GM21786 (cell line): ENCODE data around the gene TMEM120A.

ENCODE experiments used
- ATAC-seq: cut with Tn5 transposase; IDR thresholded peaks from one replicate; pipeline ENCODE4 v1.9.1; 2021; ENCODE audit not compliant: unreplicated experiment

TMEM120A gene

DNA sequence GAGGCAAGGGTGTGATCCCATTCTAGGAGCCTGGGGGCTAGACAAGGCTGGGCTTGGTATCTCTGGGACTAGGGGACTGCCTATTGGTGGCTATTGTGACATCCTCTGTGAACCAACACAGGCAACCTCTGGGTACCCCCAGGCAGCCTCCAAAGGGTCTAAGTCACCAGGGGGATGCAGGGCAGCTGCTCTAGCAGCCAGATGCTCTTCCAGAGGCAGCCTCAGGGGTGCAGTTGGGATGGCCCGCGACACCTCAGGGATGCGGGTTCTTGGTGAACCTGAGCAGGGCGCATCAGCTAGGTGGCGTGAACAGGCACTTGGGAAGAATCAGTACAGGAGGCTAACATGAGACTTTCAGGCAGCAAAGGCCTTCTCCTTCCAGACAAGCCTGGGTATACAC, 1.6 kb upstream of the TMEM120A start:
- ATAC-seq, result no peak

DNA sequence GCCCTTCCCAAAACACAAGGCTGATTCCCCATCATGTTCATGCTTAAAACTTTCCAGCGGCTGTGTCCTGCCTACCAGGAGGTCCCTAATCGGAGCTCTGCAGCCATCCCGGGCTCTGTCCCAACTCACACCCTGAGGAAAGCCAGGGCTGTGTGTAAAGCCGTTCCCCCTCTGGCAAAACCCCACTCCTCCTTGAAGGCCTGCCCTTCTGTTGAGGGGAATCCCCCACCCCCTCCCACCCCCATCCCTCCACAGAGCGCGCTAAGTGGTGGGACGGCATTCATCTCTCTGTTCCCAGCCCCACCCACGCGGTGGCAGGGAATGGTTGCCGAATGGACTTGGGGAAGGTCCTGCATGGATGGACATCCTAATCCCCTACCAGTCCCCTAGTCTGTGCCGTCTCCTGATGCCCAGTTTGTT, 667 bp upstream of the TMEM120A start:
- no peak for ATAC-seq

DNA sequence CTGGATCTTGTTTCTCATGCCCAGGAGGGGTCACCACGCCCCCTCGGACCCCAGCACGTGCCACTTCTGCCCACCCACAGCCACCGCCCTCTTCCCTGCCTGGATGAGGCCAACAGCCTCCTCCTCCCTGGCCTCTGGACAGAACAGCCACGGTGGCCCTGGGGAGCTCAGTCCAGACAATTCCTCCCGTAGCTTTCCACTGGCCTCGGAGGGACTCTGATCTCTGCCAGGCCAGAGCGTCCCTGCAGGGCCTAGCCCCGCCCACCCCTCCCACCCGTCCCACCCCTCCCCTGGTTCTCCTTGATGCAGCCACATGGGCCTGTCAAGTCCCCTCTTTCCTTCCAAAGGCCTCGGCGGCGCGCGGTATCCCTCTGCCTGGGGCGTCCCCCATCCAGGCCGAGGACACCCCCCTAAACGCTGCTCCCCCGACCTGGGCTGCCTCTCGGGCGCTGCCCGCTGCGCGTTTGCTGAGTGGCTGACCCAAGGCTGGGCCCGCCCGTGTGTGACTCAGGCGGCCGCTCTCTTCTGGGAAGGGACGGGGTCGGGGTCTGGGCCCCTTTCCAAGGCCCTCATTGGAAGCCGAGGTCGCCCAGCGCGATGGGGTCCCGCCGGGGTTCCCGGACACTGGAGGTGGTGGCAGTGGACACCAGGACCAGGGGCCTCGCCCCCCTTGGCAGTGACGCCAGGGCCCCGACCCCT, 557 bp downstream of the TMEM120A start:
- no peak for ATAC-seq

DNA sequence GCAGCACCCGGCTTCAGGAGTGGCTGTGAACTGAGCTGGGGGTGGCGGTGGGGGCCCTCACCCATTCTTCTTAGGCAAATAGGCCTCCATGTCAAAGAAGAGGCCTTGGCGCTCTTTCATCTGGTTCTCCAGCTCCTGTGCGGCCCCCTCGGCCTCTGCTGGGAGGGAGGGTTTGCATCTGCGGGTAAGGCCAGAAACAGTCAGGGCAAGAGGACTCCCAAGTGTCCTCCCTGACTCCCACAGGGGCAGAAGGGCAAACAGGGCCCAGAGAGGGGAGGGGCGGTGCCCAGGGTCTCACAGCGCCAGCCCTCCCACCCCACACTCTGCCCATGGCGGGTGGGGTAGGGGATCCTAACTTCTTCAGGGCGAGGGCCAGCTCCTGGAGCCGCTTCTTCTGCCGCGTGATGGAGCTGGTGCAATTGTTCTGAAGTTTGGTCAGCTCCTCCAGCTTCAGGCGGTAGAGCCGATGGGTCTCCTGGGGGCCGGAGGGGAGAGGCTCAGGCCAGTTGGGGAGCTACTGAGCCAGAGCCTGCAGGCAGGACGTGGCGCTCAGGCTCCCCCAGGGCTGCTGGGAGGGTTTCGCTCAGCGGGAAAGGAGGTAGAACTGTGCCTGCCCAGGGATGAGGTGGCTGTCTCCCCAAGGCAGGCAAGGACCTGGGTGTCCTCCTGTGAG, 2.2 kb downstream of the TMEM120A start:
- no peak for ATAC-seq

DNA sequence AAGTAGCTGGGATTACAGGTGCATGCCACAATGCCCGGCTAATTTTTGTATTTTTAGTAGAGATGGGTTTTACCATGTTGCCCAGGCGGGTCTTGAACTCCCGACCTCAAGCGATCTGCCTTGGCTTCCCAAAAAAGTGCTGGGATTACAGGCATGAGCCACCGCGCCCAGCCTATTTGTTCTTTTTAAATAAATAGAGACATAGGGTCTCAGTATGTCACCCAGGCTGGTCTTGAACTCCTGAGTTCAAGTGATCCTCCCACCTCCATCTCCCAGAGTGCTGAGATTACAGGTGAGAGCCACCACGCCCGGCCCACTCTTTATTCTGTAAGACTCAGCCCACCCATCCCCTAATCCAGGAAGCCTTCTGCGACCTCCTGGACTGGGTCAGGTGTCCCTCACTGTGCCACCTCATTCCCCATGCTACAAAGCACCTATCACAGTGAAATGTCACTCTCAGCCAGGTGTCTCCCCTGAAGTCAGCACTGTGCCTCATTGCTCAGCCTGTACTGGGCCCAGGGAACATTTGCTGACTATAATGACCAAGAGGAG, 2.8 kb downstream of the TMEM120A start:
- ATAC-seq, result no peak

DNA sequence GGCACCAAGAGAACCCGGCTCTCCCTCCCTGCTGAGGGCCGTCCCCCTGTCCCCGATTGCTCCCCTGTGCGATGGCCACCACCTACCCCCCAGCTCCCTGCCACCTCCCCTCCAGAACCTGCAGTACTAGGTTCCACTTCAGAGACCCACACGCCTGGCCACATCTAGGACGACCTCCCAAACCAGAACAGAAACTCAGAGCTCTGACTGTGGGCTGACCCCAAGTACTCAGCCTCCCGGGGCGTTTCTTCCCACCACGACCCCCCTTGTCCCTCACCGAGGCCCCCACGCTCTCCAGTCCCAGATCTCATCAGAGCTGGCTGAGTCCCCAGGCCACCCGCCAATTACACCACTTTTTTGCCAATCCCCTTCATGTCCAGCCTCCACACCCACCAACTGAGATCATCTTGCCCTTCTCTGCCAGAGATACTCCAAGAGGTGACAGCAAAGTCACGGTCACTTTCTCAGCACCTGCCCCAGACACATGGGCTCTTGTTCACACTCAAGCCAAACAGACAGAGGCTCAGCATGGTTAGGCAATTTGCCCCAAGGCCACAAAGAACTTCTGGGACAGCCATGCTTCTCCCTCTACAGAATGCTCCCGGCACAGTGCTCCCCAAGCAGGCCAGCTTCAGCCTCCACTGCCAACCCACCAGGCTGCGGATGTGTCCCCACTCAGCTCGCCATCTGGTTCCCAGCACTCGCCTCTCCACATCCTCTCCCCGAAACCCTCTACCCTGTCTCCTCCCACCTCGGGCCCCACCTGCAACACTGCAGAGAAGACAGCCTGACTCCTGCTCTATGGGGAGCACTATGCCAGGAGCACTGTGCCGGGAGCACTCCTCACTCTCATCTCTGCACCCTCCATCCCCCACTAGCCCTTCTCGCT, 4.7 kb downstream of the TMEM120A start:
- no peak for ATAC-seq

DNA sequence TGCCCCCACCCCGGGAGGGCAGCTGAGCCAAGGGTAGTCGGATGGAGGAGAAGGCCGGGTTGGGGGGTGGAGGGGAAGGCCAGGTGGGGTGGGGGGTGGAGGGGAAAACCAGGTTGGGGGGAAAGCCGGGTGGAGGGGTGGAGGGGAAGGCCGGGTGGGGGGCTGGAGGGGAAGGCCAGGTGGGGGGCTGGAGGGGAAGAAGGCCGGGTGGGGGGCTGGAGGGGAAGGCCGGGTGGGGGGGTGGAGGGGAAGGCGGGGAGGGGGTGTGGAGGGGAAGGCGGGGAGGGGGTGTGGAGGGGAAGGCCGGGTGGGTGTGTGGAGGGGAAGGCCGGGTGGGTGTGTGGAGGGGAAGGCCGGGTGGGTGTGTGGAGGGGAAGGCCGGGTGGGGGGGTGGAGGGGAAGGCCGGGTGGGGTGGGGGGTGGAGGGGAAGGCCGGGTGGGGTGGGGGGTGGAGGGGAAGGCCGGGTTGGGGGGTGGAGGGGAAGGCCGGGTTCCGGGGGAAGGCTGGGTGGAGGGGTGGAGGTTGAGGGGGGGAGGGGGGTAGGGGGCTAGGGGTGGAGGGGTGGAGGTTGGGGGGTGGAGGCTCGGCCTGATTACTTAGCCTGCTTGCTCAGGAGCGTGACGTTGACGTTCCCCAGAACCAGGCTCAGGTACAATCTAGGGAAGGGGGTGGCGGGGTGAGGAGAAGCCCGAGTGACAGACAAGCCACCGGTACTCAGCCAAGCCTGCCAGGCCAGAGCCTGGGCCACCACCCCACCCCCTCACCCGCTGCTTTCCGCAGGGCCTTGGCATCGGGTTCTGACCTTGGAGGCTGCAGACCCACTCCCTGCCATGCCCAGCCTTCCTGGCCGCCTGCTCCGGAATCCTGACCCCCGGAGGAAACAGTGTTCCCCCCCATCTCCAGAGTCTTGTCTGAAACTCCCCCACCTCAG, 5.6 kb downstream of the TMEM120A start:
- no peak for ATAC-seq

DNA sequence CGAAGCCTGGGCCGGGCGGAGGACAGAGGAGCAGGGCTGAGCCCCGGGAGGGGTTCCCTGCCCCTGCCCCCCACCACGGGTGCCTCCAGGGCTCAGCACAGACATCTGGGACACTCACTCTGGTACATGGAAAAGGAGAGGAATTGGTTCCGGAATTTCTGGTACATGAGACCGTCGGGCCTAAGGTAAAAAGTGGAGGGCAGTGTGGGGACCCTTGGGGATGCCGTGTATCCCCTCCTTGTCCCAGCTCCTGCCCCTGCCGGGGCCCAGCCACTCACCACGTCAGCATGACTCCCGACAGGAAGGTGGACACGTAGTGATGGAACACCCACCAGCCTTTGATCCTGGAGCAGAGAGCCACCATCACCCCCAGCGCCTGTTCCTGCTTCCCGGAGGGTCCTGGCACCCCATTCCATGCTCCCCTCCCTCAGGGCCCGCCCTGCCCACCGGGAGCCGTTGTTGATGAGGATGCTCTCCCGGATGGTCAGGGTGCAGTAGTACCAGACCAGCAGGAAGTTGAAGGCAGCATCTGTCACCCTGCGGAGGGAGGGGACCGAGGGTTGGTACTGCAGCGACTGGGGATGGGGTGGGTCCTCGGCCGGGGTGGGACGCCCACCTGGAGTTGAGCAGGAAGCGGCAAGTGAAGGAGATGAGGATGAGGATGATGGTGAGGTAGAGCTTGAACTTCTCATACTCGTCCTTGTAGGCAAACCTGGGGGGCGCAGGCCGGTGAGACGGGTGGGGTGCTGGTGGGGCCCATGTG, 6.4 kb downstream of the TMEM120A start:
- no peak for ATAC-seq

DNA sequence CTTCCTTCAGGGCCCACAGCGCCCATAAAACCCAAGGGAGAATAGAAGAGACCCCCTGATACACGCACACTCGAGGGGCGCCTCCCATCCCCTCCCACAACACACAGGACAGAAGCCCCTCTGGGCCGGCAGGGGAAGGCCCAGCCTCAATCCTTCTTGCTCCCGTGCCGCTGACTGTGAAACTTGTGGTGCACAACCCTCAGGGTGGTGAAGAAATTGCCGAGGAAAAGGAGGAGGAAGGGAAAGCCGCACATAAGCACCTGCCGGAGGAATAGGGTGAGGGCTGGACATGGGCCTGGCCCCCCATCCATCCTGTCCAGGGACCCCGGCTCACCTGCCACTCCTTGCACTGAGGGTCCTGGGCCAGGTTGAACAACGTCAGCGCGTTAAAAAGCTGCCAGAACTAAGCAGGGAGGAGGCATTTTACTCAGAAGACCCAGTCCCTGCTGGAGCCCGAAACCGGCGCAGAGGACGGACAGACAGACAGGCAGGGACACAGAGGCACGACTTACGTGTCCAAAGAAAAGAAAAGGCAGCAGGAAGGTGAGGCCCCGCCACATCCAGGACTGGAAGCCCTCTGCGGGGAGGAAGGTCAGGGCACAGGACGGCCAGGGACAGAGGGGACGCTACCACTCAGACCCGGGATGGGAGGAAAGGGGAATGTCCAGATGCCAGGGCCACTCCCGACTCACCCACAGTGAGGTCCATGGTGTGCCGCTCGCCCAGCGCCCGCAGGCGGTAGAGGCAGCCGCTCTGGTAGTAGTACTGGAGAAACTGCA, 7.2 kb downstream of the TMEM120A start:
- no peak for ATAC-seq

DNA sequence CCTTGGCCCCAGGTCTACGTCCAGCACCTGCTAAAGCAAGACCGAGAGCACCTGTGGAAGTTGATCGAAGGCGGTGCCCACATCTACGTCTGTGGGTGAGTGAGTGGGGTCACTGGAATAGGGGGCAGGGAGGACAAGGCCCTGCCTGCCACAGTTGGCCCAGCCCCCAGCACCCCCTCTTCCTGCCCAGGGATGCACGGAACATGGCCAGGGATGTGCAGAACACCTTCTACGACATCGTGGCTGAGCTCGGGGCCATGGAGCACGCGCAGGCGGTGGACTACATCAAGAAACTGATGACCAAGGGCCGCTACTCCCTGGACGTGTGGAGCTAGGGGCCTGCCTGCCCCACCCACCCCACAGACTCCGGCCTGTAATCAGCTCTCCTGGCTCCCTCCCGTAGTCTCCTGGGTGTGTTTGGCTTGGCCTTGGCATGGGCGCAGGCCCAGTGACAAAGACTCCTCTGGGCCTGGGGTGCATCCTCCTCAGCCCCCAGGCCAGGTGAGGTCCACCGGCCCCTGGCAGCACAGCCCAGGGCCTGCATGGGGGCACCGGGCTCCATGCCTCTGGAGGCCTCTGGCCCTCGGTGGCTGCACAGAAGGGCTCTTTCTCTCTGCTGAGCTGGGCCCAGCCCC, 8.1 kb downstream of the TMEM120A start:
- ATAC-seq, result no peak

DNA sequence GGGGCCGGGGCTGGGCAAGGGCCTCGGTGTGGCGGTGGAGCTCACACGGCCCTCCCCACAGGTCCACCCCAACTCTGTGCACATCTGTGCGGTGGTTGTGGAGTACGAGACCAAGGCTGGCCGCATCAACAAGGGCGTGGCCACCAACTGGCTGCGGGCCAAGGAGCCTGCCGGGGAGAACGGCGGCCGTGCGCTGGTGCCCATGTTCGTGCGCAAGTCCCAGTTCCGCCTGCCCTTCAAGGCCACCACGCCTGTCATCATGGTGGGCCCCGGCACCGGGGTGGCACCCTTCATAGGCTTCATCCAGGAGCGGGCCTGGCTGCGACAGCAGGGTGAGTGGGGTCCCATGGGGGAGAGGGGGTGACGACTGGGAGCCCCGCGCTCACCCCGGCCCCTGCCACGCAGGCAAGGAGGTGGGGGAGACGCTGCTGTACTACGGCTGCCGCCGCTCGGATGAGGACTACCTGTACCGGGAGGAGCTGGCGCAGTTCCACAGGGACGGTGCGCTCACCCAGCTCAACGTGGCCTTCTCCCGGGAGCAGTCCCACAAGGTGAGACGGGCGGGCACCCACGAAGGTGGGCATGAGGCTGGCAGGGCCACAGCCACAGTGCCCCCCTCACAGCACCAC, 8.8 kb downstream of the TMEM120A start:
- ATAC-seq, result no peak

DNA sequence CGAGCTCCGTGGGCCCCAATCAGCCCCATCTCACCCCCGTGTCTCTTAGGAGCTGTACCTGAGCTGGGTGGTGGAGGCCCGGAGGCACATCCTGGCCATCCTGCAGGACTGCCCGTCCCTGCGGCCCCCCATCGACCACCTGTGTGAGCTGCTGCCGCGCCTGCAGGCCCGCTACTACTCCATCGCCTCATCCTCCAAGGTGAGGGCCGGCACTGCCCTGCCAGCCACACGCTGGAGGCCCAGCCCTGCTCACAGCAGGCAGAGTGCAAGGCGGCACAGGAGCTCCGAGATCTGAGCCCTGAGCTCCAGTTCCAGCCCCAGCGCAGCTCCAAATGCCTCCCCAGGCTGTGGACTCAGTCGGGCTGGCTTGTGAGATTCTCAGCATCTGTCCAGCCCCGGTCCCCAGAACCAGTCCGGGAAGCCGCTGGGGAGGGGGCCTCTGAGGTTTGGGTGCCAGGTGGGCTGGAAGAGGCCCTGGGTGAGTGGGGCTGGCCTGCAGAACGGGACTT, 9.3 kb downstream of the TMEM120A start:
- no peak for ATAC-seq

DNA sequence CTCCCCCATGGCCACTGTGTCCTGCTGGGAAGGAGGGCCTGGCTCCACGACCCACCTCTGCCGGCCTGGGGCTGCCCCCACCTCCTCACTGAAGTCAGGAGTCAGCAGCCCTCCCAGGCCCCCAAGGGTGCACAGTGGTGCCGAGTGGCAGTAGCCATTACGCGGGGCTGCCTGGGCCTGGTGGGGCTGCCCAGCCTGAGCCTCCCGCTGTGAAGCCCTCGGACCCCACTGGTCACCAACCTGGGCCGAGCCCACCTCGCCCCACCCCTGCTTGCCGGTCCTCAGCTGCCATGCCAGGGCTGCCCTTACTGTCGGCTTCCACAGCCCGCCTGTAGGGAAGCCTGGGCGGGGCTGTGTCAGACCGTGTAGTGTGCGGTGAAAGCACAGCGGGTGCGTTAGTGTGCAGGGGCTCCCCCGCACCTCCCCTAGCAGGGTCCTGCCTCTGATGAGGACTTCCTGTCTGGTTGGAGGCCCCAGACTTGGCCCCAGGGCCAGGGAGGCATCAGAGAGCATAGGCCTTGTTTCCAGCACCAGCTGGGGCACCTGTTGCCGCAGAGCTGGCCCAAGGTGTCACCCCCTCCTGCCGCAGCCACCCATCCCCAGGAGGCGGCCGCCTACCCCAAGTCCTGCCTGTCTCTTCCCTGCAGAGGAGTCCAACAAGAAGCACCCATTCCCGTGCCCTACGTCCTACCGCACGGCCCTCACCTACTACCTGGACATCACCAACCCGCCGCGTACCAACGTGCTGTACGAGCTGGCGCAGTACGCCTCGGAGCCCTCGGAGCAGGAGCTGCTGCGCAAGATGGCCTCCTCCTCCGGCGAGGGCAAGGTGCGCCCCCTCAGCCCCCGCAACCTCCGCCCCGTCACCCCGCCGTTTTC, 10.0 kb downstream of the TMEM120A start:
- ATAC-seq, result no peak

DNA sequence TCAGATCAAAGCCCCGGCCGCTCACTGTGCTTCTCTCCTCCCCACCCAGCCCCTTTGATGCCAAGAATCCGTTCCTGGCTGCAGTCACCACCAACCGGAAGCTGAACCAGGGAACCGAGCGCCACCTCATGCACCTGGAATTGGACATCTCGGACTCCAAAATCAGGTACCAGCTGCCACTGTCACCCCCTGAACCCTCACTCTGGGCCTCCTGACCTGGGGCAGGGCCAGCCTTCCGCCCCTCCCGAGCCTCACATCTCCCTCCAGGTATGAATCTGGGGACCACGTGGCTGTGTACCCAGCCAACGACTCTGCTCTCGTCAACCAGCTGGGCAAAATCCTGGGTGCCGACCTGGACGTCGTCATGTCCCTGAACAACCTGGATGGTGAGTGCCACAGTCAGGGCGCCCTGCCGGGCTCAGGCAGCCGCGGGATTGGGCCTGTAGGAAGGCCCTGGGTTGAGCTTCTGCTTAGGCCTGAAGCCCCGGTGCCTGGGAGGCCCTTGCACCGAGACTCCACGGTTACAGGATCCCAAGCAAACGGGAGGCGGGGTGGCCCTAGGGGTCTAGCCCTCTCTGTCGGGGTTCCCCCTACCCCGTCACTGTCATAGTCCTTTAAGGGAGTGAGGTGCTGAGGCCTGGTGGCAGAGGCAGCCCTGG, 10.8 kb downstream of the TMEM120A start:
- no peak for ATAC-seq

DNA sequence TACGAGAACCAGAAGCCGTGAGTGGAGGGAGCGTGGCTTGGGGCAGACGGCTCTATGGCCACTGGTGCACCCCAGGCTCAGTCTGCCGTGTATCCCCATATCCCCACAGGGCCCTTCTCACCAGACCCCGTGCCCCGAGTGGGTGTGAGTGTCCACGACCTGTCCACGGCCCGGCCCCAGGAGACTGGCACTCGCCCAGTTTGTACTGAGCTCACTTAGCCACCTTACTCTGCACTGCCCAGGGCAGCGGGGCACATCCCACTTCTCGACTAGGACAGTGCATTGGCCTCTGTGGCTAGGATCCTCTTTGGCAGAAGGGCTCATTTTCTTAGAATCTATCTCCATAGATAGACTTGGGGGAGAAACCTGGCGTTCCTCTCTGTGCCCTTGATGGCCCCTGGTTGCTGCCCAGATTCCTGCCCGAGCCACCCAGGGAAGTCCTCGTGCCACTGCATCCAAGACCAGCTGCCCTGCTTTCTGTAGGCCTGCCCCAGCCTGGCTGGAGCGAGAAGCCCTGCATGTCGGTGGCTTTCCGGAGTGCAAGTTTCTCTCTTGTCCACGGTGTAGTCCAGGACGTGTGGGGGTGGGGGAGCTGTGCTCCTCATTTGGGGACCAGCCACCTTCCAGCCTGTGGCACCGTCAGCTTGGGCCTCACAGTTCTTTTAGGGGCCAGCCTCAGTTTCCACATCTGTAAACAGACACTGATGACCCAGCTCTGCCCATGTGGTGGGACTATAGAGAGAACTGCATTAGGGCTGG, 11.9 kb downstream of the TMEM120A start:
- ATAC-seq, result no peak
